Measurements from ENCODE around the gene GEN1. TPM values are rescaled to one million over a fixed set of nuclear protein-coding genes. Genes with fewer than 3 reads are reported as not detected.

Gene GEN1
- total and polyA plus RNA-seq, 2 of the 13 experiments (the other 11 are each of a cell fraction or from before 2014, with no cell fraction given) = 9.9 to 27.1 TPM

DNA sequence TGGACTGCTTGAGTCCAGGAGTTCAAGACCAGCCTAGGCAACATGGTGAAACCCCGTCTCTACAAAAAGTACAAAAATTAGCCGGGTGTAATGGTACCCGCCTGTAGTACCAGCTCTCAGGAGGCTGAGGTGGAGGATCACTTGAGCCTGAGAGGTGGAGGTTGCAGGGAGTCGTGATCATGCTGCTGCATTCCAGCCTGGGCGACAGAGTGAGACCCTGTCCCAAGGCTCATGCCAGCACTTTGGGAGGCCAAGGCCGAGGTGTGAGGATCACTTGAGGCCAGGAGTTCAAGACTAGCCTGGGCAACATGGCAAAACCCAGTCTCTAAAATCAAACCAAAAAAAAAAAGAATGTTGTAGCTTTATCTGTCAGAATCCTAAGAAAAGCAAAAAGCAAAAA, 25.7 kb upstream of the GEN1 start (continued):
- TF ChIP-seq ZNF598 (CRISPR knock-in tag; IDR thresholded peaks at IDR 0.05; ENCODE audit: borderline replicate concordance) = no peak

DNA sequence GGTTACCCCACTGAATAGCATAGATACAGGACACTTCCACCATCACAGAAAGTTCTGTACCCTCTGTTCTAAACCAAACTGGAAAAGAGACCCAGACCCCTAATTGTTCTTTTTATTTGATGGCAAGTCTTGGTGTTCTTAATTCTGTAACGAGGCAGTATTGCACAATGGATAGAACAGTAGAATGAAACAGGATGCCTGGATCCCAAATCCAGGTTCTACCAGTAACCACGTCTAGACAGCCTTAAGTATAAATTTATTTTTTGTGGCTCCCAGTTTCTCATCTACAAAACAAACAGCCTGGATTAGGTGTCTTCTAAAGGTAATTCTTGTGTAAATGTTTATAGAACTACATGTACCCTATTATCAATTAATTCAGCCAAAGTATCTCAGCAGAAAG, 24.1 kb upstream of the GEN1 start:
- DNase-seq (ENCODE audit: low spot score) = no peak
- BruUV-seq (replicated peaks) = TSS peak; percentile 30
- no peaks in the 10 kb centered on the region for H4K20me1 ChIP-seq (ENCODE audit: insufficient read depth, low read length)
- H3K79me2 ChIP-seq (ENCODE audit: insufficient read depth, low read length) = no peaks in the 10 kb centered on the region
- no peak for ATAC-seq
- ChIA-PET CTCF (ENCODE audit: low intra/inter-chr PET ratio, low total read pairs) (no interaction called here), POLR2A (no interaction called here)
- no peak for FAIRE-seq
- no peak overlapping the region for H3K4me2 ChIP-seq (ENCODE audit: low read depth, low read length)
- H3K27ac ChIP-seq (ENCODE audit: extremely low read length, insufficient read depth, low read length) = no peak overlapping the region
- peaks cover 8 to 48% of the 10 kb centered on the region in 2 experiments for H3K36me3 ChIP-seq (replicated peaks in 1 of 2; ENCODE audit: control insufficient read depth in 1 of 2, insufficient read depth in 2 of 2, low read length in 2 of 2)
- no peak overlapping the region for H3K9ac ChIP-seq (ENCODE audit: insufficient read depth, low read depth, low read length)
- H2AFZ ChIP-seq (ENCODE audit: low read length) = no peak overlapping the region
- peak; percentile 66; the same call in 1 of the 2 replicates for TF ChIP-seq CEBPB (IDR thresholded peaks at IDR 0.05; ENCODE audit: borderline replicate concordance, low read depth, low read length)
- TF ChIP-seq, protein P1, sequence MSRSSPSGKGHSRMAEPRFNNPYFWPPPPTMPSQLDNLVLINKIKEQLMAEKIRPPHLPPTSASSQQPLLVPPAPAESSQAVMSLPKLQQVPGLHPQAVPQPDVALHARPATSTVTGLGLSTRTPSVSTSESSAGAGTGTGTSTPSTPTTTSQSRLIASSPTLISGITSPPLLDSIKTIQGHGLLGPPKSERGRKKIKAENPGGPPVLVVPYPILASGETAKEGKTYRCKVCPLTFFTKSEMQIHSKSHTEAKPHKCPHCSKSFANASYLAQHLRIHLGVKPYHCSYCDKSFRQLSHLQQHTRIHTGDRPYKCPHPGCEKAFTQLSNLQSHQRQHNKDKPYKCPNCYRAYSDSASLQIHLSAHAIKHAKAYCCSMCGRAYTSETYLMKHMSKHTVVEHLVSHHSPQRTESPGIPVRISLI (CRISPR knock-in tag; IDR thresholded peaks at IDR 0.05; ENCODE audit: borderline replicate concordance) = no peak
- no peak for TF ChIP-seq TMF1 (CRISPR knock-in tag; IDR thresholded peaks at IDR 0.05; ENCODE audit: low read depth)
- no peak for TF ChIP-seq ZNF260 (CRISPR knock-in tag; IDR thresholded peaks at IDR 0.05; ENCODE audit: borderline replicate concordance, low read depth)
- no peaks in the 10 kb centered on the region for H3K9me3 ChIP-seq (ENCODE audit: low read length)
- intact Hi-C loops (cut with micrococcal nuclease; ENCODE audit: unreplicated experiment) = no loop called here
- WGBS (ENCODE audit: low lambda C conversion rate) = 92% methylated on average over 2 of the region's 2 CpGs
- H3K27me3 ChIP-seq (ENCODE audit: control insufficient read depth in 1 of 2, insufficient read depth in 2 of 2, low read length in 2 of 2) = no peaks in the 10 kb centered on the region
- in situ Hi-C loops (cut with HindIII; ENCODE audit: extremely low pct_ligation_motif_present, low pct_unique_long_range_greater_than_20kb) = no loop called here
- no peak overlapping the region for H3K4me3 ChIP-seq (replicated peaks in 1 of 3; ENCODE audit: insufficient read depth in 1 of 3, low read depth in 2 of 3, low read length in 3 of 3)
- H3K4me1 ChIP-seq (ENCODE audit: insufficient read depth, low read length) = no peaks in the 10 kb centered on the region

DNA sequence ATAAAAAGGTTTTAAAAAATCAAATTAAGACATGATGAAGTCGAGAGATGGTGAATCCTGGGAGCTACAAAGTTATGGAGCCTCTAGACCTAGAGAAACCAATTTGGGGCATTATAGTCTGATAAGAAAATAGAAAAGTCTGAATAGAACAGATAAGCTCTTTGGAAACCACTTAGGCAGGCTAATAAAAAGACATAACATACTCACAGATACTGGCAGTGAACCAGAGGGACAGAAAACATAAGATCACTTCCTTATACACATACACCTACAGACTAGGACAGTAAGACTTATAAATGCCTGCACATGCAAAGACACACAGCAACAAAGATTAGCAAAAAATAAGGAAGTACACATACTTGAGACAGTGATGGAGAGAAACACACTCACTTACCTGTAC, 20.3 kb upstream of the GEN1 start:
- no TSS peak for BruUV-seq (replicated peaks)
- WGBS (ENCODE audit: low lambda C conversion rate) = 93% methylated on average over 1 of the region's 1 CpG
- CTCF ChIA-PET (ENCODE audit: low intra/inter-chr PET ratio, low total read pairs) = no interaction called here
- H3K27me3 ChIP-seq (ENCODE audit: control insufficient read depth in 1 of 2, insufficient read depth in 2 of 2, low read length in 2 of 2) = no peaks in the 10 kb centered on the region
- POLR2A ChIA-PET = no interaction called here
- peaks cover 20 to 66% of the 10 kb centered on the region in 2 experiments for H3K36me3 ChIP-seq (replicated peaks in 1 of 2; ENCODE audit: control insufficient read depth in 1 of 2, insufficient read depth in 2 of 2, low read length in 2 of 2)
- DNase-seq (ENCODE audit: low spot score) (no peak), ATAC-seq (no peak), FAIRE-seq (no peak)
- H4K20me1 ChIP-seq (ENCODE audit: insufficient read depth, low read length) = no peaks in the 10 kb centered on the region
- H3K9me3 ChIP-seq (ENCODE audit: low read length) = no peaks in the 10 kb centered on the region
- H2AFZ ChIP-seq (ENCODE audit: low read length) = no peak overlapping the region
- H3K4me3 ChIP-seq (replicated peaks in 1 of 3; ENCODE audit: insufficient read depth in 1 of 3, low read depth in 2 of 3, low read length in 3 of 3) = no peak overlapping the region
- no peak overlapping the region for H3K27ac ChIP-seq (ENCODE audit: extremely low read length, insufficient read depth, low read length)
- intact Hi-C loops (cut with micrococcal nuclease; ENCODE audit: unreplicated experiment) (no loop called here), in situ Hi-C loops (cut with HindIII; ENCODE audit: extremely low pct_ligation_motif_present, low pct_unique_long_range_greater_than_20kb) (no loop called here)
- no peaks in the 10 kb centered on the region for H3K4me1 ChIP-seq (ENCODE audit: insufficient read depth, low read length)
- H3K79me2 ChIP-seq (ENCODE audit: insufficient read depth, low read length) = no peaks in the 10 kb centered on the region
- no peak overlapping the region for H3K9ac ChIP-seq (ENCODE audit: insufficient read depth, low read depth, low read length)
- H3K4me2 ChIP-seq (ENCODE audit: low read depth, low read length) = no peak overlapping the region
- TF ChIP-seq ZBTB21 (CRISPR knock-in tag; IDR thresholded peaks at IDR 0.05) (no peak), ZNF615 (CRISPR knock-in tag; IDR thresholded peaks at IDR 0.05; ENCODE audit: borderline replicate concordance) (no peak), GZF1 (CRISPR knock-in tag; IDR thresholded peaks at IDR 0.05) (no peak), ZNF264 (CRISPR knock-in tag; IDR thresholded peaks at IDR 0.05) (no peak), POLR2G (IDR thresholded peaks at IDR 0.05; ENCODE audit: low read depth, low read length) (no peak), NAIF1 (CRISPR knock-in tag; IDR thresholded peaks at IDR 0.05; ENCODE audit: borderline replicate concordance) (no peak), DNMT3B (CRISPR knock-in tag; conservative IDR thresholded peaks at IDR 0.05) (no peak), ZNF460 (CRISPR knock-in tag; IDR thresholded peaks at IDR 0.05; ENCODE audit: borderline replicate concordance) (no peak), RCOR2 (CRISPR knock-in tag; IDR thresholded peaks at IDR 0.05) (no peak)
- TF ChIP-seq, protein P2, sequence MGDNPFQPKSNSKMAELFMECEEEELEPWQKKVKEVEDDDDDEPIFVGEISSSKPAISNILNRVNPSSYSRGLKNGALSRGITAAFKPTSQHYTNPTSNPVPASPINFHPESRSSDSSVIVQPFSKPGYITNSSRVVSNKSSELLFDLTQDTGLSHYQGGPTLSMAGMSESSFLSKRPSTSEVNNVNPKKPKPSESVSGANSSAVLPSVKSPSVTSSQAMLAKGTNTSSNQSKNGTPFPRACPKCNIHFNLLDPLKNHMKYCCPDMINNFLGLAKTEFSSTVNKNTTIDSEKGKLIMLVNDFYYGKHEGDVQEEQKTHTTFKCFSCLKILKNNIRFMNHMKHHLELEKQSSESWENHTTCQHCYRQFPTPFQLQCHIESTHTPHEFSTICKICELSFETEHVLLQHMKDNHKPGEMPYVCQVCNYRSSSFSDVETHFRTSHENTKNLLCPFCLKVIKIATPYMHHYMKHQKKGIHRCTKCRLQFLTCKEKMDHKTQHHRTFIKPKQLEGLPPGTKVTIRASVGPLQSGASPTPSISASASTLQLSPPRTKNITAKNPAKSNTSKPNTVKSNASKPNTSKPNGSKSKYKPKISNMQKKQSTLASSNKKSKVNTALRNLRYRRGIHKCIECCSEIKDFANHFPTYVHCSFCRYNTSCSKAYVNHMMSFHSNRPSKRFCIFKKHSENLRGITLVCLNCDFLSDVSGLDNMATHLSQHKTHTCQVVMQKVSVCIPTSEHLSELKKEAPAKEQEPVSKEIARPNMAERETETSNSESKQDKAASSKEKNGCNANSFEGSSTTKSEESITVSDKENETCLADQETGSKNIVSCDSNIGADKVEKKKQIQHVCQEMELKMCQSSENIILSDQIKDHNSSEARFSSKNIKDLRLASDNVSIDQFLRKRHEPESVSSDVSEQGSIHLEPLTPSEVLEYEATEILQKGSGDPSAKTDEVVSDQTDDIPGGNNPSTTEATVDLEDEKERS (CRISPR knock-in tag; IDR thresholded peaks at IDR 0.05) = no peak

Measured in HepG2 (cell line).